H1 (cell line): ENCODE data around the gene THUMPD3. TPM values are rescaled to one million over a fixed set of nuclear protein-coding genes. Genes with fewer than 3 reads are reported as not detected.

Experiments used
- EP300 ChIP-seq, 2 experiments: IDR thresholded peaks; 1 replicate in 1 of 2; 2 replicates in 1 of 2; pipeline ENCODE4 v1.6.1; 2011 to 2012; ENCODE audit warnings: low read depth in 2 of 2, low read length in 2 of 2, mild to moderate bottlenecking in 2 of 2, borderline replicate concordance in 1 of 2, inconsistent platforms in 1 of 2, moderate library complexity in 1 of 2
- HDAC6 ChIP-seq: IDR thresholded peaks from one replicate; pipeline ENCODE4 v1.7.1; 2012; ENCODE audit warnings: low read depth, mild to moderate bottlenecking, inconsistent platforms, low read length, moderate library complexity
- JUND ChIP-seq: IDR thresholded peaks from 2 replicates; pipeline ENCODE4 v1.6.1; 2011; ENCODE audit warnings: mild to moderate bottlenecking, improper control_type of control experiment, low read length
- SP1 ChIP-seq: IDR thresholded peaks from 2 replicates; pipeline ENCODE4 v1.6.1; 2011; ENCODE audit warnings: low read depth, low read length
- TBP ChIP-seq: IDR thresholded peaks from 2 replicates; pipeline ENCODE4 v1.6.1; 2011; ENCODE audit warnings: low read depth, low read length, improper control_type of control experiment
- polyA plus RNA-seq, 7 experiments: library from polyadenylated mRNA; depleted of rRNA in 3 of 7; stranded (reverse) in 5 of 7; unstranded in 2 of 7; fragments of >200 nt in 5 of 7; fragments of 200-250 nt in 2 of 7; gene quantifications; 1 replicate in 5 of 7; 2 replicates in 1 of 7; 4 replicates in 1 of 7; pipeline versions ENCODE4 v1.2.1 to v1.2.3, GENCODE V29; 2011 to 2013; ENCODE audit warnings: missing spikeins in 2 of 7, mixed read lengths in 2 of 7
- total RNA-seq: library from RNA; stranded (reverse); fragmentation: NEBNext Ultra II Directional; extraction: Animal tissue kit (Norgen Biotek cat#: 25700); gene quantifications from 2 replicates; pipeline ENCODE4 v1.2.1, GENCODE V29; 2021

The THUMPD3 gene
- total and polyA plus RNA-seq, 2 of the 8 experiments (the other 6 are each of a cell fraction or from before 2014, with no cell fraction given): 26.7 to 68.9 TPM

DNA sequence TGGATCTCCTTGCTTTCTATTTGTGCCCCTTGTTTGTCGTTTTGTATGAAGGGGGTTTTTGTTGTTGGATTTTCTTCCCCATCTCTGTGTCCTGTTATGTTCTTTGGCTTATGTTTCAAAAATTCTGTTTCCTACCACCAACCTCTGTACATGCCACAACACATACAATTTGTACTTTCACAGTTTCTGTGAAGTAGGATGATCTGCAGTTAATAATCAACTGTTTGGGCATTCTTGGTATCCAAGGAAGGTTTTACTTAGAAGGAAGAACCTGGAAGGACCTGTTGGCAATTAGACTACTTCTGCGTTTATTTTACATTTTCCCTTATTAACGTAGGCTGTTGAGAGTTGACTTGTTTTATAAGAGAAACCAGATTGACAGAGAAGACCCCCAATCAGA, 42.9 kb downstream of the THUMPD3 start (continued):
- no peak for TF ChIP-seq HDAC6
- TF ChIP-seq JUND: no peak
- no peak for TF ChIP-seq EP300 (IDR thresholded peaks at IDR 0.05; ENCODE audit: borderline replicate concordance in 1 of 2, low read depth in 2 of 2, low read length in 2 of 2)
- no peak for TF ChIP-seq SP1
- no peak for TF ChIP-seq TBP
